SJCRH30 (cell line): ENCODE data around the gene SSR1. TPM values are rescaled to one million over a fixed set of nuclear protein-coding genes. Genes with fewer than 3 reads are reported as not detected.
"Not testable (repeated sequence)": the region's sequence is repeated elsewhere in the genome, so short reads cannot be mapped to it uniquely, and the experiment has no call there.

Experiments
- DNase-seq, 2 experiments: peaks; one replicate each; pipeline ENCODE4 v3.0.0-alpha.2; 2015 to 2020
- H3K27ac ChIP-seq: fragments of 250-450 bp; sonication (Bioruptor Pico); 2 replicates; pipeline ENCODE4 v1.5.1; 2020; ENCODE audit warnings: mild to moderate bottlenecking, moderate library complexity
- H3K27me3 ChIP-seq: fragments of 250-450 bp; sonication (Bioruptor Pico); 2 replicates; pipeline ENCODE4 v1.5.1; 2020; ENCODE audit warnings: mild to moderate bottlenecking, moderate library complexity
- H3K36me3 ChIP-seq: fragments of 250-450 bp; sonication (Bioruptor Pico); 2 replicates; pipeline ENCODE4 v1.5.1; 2020; ENCODE audit warnings: mild to moderate bottlenecking, moderate library complexity
- H3K4me1 ChIP-seq: fragments of 250-450 bp; sonication (Bioruptor Pico); 2 replicates; pipeline ENCODE4 v1.5.1; 2020; ENCODE audit warnings: mild to moderate bottlenecking, moderate library complexity
- H3K4me3 ChIP-seq: fragments of 250-450 bp; sonication (Bioruptor Pico); 2 replicates; pipeline ENCODE4 v1.5.1; 2020; ENCODE audit warnings: mild to moderate bottlenecking, moderate library complexity
- H3K9me3 ChIP-seq: fragments of 250-450 bp; sonication (Bioruptor Pico); replicated peaks from 2 replicates; pipeline ENCODE4 v1.5.1; 2020; ENCODE audit warnings: mild to moderate bottlenecking, moderate library complexity
- total RNA-seq: library from RNA; depleted of rRNA; stranded (reverse); fragments of >200 nt; shearing (Covaris generic); gene quantifications from 2 replicates; pipeline ENCODE4 v1.2.3, GENCODE V29; 2014; rRNA removed

Gene SSR1
- total RNA-seq, result 50.2 and 52.1 TPM in 2 replicates

- Histone ChIP-seq H3K4me1 (0 out of 2 replicates have a peak, but pooled peaks cover 2% of the 10 kb centered on the region), H3K27me3 (no peaks in the 10 kb centered on the region), H3K27ac (peak within 1 kb of the TSS; percentile 57), H3K4me3 (peak within 1 kb of the TSS; percentile 86), H3K9me3 (no peaks in the 10 kb centered on the region), H3K36me3 (0 out of 2 replicates have a peak, but pooled peaks cover 7% of the 10 kb centered on the region)
- DNase-seq, result peak; percentile 92 to 93
These were observed at the start of gene SSR1 for GRCh38 chr6:7312616-7313504. SSR1 (minus strand) TSS chr6:7313199; CDS start chr6:7313120, 79 bp downstream.

GRCh38 chr6:7351916-7352315 lies 38.9 kb upstream of the SSR1 start:
- H3K9me3 ChIP-seq, H3K36me3 ChIP-seq, H3K27me3 ChIP-seq, H3K4me3 ChIP-seq, DNase-seq, H3K4me1 ChIP-seq, H3K27ac ChIP-seq: not testable (repeated sequence)

DNA sequence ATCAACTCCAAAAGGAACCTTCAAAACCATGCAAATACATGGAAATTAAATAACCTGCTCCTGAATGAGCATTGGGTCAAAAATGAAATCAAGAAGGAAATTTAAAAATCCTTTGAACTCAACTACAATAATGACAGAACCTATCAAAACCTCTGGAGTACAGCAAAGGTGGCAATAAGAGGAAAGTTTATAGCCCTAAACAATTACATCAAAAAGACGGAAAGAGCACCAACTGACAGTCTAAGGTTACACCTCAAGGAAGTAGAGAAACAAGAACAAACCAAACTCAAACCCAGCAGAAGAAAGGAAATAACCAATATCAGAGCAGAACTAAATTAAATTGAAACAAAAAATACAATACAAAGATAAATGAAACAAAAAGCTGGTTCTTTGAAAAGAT lies 37.6 kb upstream of the SSR1 start:
- H3K27ac ChIP-seq, H3K36me3 ChIP-seq, DNase-seq, H3K4me3 ChIP-seq, H3K4me1 ChIP-seq, H3K27me3 ChIP-seq, H3K9me3 ChIP-seq: not testable (repeated sequence)

DNA sequence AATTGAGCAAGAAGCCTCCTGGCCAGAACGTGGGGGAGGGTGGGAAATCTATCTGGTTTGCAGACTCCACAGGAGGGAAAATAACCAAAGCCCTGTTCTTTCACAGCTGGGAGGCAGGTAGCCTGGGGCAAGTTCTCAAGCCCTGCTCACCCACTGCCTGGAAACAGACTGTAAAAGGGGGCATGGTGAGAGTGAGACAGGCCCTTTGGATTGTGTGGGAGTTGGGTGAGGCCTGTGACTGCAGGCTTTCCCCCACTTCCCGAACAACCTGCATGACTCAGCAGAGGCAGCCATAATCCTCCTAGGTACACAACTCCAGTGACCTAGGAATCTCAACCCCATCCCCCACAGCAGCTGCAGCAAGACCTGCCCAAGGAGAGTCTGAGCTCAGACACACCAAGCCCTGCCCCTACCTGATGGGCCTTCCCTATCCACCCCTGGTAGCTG lies 34.6 kb upstream of the SSR1 start:
- H3K4me1 ChIP-seq, H3K27ac ChIP-seq, H3K9me3 ChIP-seq, H3K36me3 ChIP-seq, H3K4me3 ChIP-seq, H3K27me3 ChIP-seq: not testable (repeated sequence)
- DNase-seq, result peak in 1 of 2 experiments; percentile 16

GRCh38 chr6:7344773-7345450 lies 31.9 kb upstream of the SSR1 start:
- H3K36me3 ChIP-seq, H3K27ac ChIP-seq, H3K27me3 ChIP-seq, H3K4me3 ChIP-seq, DNase-seq, H3K4me1 ChIP-seq, H3K9me3 ChIP-seq: not testable (repeated sequence)

DNA sequence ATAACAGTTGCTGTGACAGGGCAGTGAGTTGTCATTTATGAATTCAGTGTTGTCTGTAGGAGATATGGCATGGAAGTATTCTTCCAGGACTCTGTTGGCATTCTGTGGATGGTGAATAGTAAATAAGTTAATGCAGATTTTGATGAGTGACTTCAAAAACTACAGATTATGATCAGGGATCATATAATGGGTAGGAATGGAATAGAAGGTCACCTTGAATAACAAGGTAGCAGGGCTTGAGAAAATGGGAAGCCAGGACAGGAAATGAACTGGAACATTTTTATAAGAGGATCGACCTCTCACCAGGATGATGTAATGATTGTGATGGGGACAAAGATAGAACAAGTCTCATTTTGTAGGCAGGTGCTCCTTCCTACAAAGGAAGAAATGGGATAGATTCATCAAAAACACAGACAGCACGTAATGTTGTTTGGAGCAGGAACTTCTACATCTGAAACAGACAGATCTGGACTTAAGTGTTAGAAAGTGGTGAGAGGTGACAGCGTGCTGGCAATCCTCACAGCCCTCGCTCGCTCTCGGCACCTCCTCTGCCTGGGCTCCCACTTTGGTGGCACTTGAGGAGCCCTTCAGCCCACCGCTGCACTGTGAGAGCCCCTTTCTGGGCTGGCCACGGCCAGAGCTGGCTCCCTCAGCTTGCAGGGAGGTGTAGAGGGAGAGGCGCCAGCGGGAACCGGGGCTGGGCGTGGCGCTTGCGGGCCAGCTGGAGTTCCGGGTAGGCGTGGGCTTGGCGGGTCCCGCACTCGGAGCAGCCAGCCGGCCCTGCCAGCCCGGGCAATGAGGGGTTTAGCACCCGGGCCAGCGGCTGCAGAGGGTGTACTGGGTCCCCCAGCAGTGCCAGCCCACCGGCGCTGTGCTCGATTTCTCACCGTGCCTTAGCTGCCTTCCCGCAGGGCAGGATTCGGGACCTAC lies 30.8 kb upstream of the SSR1 start:
- H3K36me3 ChIP-seq, result no peaks in the 10 kb centered on the region
- DNase-seq, result no peak
- no peaks in the 10 kb centered on the region for H3K4me1 ChIP-seq
- no peaks in the 10 kb centered on the region for H3K9me3 ChIP-seq
- H3K27me3 ChIP-seq, result no peaks in the 10 kb centered on the region
- H3K27ac ChIP-seq, result no peak overlapping the region
- no peak overlapping the region for H3K4me3 ChIP-seq

- H3K4me3 ChIP-seq, result no peak overlapping the region
- H3K27me3 ChIP-seq, result no peaks in the 10 kb centered on the region
- H3K4me1 ChIP-seq, result no peaks in the 10 kb centered on the region
- DNase-seq, result peak; percentile 16 to 29
- H3K27ac ChIP-seq, result no peak overlapping the region
- H3K36me3 ChIP-seq, result no peaks in the 10 kb centered on the region
- no peaks in the 10 kb centered on the region for H3K9me3 ChIP-seq
These were observed 29.2 kb upstream of the SSR1 start for GRCh38 chr6:7341989-7342742.

DNA sequence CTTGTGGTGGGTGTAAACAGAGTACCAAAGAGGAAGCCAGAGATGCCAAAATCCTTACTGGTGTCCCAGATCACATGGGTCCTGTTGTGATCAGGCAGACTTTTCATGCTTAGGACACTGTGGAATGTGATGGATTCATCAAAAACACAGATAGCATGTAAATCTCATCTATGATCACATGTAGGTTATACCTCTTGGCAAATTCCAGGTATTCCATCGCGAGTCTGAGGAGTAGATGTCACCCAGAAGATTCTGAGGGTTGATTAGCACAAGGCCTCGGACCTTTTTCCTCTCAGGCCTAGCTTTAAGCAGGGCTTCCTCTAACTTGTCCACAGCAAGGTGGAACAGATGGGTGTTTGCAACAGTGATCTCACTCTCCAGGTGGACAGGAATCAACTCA lies 28.3 kb upstream of the SSR1 start:
- Histone ChIP-seq H3K27ac (no peak overlapping the region), H3K27me3 (no peaks in the 10 kb centered on the region), H3K9me3 (no peaks in the 10 kb centered on the region), H3K4me1 (no peaks in the 10 kb centered on the region), H3K4me3 (no peak overlapping the region), H3K36me3 (no peaks in the 10 kb centered on the region)
- no peak for DNase-seq

DNA sequence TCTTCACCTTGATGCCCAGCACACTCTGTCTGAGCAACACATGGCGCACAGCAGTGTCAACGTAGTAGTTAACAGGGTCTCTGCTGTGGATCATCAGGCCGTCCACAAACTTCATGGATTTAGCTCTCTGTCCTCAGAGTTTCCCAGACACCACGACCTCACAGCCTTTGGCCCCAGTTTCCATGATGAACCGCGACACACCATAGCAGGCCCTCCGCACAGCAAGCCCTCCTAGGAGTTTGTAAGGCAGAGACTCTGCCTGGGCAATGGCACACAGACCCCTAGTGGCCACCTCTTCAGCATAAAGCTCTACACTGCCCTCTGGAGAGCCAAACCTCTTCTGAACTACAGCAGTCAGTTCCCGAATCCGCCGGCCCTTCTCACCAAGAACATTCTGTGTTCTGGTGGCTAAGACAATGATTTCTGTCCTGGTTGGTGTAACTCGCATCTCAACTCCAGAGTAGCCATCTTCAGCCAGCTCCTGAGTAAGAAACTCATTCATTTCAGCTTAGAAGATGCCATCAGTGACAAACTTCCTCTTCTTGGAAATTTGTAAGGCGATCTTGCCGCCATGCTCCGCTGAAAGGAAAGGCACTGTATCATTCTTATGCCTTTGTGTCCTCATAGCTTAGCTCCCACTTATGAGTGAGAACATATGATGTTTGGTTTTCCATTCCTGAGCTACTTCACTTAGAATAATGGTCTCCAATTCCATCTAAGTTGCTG lies 26.2 kb upstream of the SSR1 start:
- H3K27ac ChIP-seq, H3K27me3 ChIP-seq, H3K9me3 ChIP-seq, H3K4me3 ChIP-seq, H3K36me3 ChIP-seq, H3K4me1 ChIP-seq: not testable (repeated sequence)
- peak in 1 of 2 experiments; percentile 22 for DNase-seq

- Histone ChIP-seq H3K36me3 (no peaks in the 10 kb centered on the region), H3K27ac (no peak overlapping the region), H3K4me1 (no peaks in the 10 kb centered on the region), H3K27me3 (no peaks in the 10 kb centered on the region), H3K4me3 (no peak overlapping the region), H3K9me3 (no peaks in the 10 kb centered on the region)
- DNase-seq, result no peak
These were observed 25.0 kb upstream of the SSR1 start for GRCh38 chr6:7338031-7338430.

DNA sequence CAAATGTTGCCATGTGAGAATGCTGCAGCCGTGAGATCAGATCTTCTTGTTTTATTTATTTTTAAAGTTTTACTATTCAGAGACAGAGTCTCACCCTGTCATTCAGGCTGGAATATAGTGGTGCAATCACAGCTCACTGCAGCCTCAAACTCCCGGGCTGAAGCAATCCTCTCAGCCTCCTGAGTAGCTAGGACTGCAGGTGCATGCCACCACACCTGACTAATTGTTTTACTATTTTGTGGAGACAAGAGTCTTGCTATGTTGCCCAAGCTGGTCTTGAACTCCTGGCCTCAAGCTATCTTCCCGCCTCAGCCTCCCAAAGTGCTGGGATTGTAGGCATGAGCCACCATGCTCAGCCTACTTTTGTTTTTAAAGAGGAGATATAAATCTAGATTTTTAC lies 22.5 kb upstream of the SSR1 start:
- Histone ChIP-seq H3K27me3 (no peaks in the 10 kb centered on the region), H3K36me3 (no peaks in the 10 kb centered on the region), H3K4me3 (no peak overlapping the region)

DNA sequence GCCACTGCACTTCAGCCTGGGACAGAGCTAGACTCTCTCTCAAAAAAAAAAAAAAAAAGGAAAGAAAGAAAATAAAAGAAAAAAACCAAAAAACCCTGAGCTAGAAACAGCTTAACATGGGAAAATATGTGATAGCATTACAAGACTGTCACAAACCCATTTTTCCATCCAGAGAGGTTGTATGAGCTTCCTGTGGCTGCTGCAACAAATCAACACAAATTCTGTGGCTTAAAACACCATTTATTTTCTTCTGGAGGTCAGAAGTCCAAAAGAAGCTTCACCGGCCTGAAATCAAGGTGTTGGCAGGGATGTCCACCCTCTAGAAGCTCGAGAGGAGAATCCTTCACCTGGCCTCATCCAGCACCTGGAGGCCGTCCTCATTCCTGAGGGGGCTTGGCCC lies 21.7 kb upstream of the SSR1 start:
- Histone ChIP-seq H3K4me1 (no peaks in the 10 kb centered on the region), H3K4me3 (no peak overlapping the region), H3K36me3 (no peaks in the 10 kb centered on the region), H3K27me3 (no peaks in the 10 kb centered on the region), H3K9me3 (no peaks in the 10 kb centered on the region), H3K27ac (no peak overlapping the region)
- no peak for DNase-seq

More for the DNA sequence above, 22.5 kb upstream of the SSR1 start:
- Histone ChIP-seq H3K9me3 (no peaks in the 10 kb centered on the region), H3K4me1 (no peaks in the 10 kb centered on the region), H3K27ac (no peak overlapping the region)
- DNase-seq, result no peak

- no peaks in the 10 kb centered on the region for H3K4me1 ChIP-seq
- H3K27me3 ChIP-seq, result no peaks in the 10 kb centered on the region
- no peaks in the 10 kb centered on the region for H3K36me3 ChIP-seq
- DNase-seq, result no peak
- no peak overlapping the region for H3K4me3 ChIP-seq
- no peaks in the 10 kb centered on the region for H3K9me3 ChIP-seq
- H3K27ac ChIP-seq, result no peak overlapping the region
These were observed 19.2 kb upstream of the SSR1 start for GRCh38 chr6:7332090-7332745.
